ENCODE results near the gene BGN. TPM values are rescaled to one million over a fixed set of nuclear protein-coding genes. Genes with fewer than 3 reads are reported as not detected.

BGN gene
- total RNA-seq, 1 donor from 2014 or later, result 204 TPM

GRCh38 chrX:153460826-153461225 is 34.0 kb upstream of the BGN start:
- DNase-seq (ENCODE audit: low spot score), result peak; percentile 24

- DNase-seq (ENCODE audit: low spot score), result no peak
These were observed 32.5 kb upstream of the BGN start for GRCh38 chrX:153462291-153462690.

- DNase-seq (ENCODE audit: low spot score), result no peak
These were observed 31.7 kb upstream of the BGN start for GRCh38 chrX:153463031-153463430.

- DNase-seq (ENCODE audit: low spot score), result no peak
These were observed 31.2 kb upstream of the BGN start for GRCh38 chrX:153463556-153463955.

- DNase-seq (ENCODE audit: low spot score), result no peak
These were observed 30.7 kb upstream of the BGN start for GRCh38 chrX:153464116-153464515.

GRCh38 chrX:153465691-153466380 is 28.9 kb upstream of the BGN start:
- DNase-seq (ENCODE audit: low spot score), result no peak

GRCh38 chrX:153468008-153468580 is 26.7 kb upstream of the BGN start:
- DNase-seq (ENCODE audit: low spot score), result no peak

GRCh38 chrX:153469811-153470410 is 24.9 kb upstream of the BGN start:
- no peak for DNase-seq (ENCODE audit: low spot score)

- DNase-seq (ENCODE audit: low spot score), result peak; percentile 90
These were observed 24.1 kb upstream of the BGN start, which contains the start of gene HAUS7 for GRCh38 chrX:153470411-153471363. Gene HAUS7, minus strand, starts transcription at chrX:153470576. Its CDS starts 19 bp downstream, at chrX:153470557.

- DNase-seq (ENCODE audit: low spot score), result no peak
These were observed 23.0 kb upstream of the BGN start for GRCh38 chrX:153471663-153472280.

GRCh38 chrX:153473126-153473525 is 21.7 kb upstream of the BGN start:
- DNase-seq (ENCODE audit: low spot score), result no peak

- no peak for DNase-seq (ENCODE audit: low spot score)
These were observed 20.5 kb upstream of the BGN start for GRCh38 chrX:153474266-153474665.

GRCh38 chrX:153474718-153475117 is 20.1 kb upstream of the BGN start:
- peak; percentile 42 for DNase-seq (ENCODE audit: low spot score)

- no peak for DNase-seq (ENCODE audit: low spot score)
These were observed 19.5 kb upstream of the BGN start for GRCh38 chrX:153475271-153475670.

GRCh38 chrX:153475751-153476281 is 19.0 kb upstream of the BGN start:
- DNase-seq (ENCODE audit: low spot score), result no peak

- no peak for DNase-seq (ENCODE audit: low spot score)
These were observed 18.0 kb upstream of the BGN start for GRCh38 chrX:153476666-153477363.

GRCh38 chrX:153477364-153477857 is 17.4 kb upstream of the BGN start:
- DNase-seq (ENCODE audit: low spot score), result no peak

GRCh38 chrX:153477901-153478300 is 16.9 kb upstream of the BGN start:
- DNase-seq (ENCODE audit: low spot score), result no peak

GRCh38 chrX:153478746-153479145 is 16.0 kb upstream of the BGN start:
- DNase-seq (ENCODE audit: low spot score), result no peak

GRCh38 chrX:153481043-153481442 is 13.7 kb upstream of the BGN start:
- DNase-seq (ENCODE audit: low spot score), result no peak

All from mucosa of gallbladder (tissue), 1 donor.